WTC11 (cell line): Measurements from ENCODE around the gene UGGT1.

ENCODE experiments used
- ATF6 ChIP-seq: sonication (generic); formaldehyde crosslinking; IDR thresholded peaks from 2 replicates; pipeline ENCODE4 v1.8.1; 2023; ENCODE audit warnings: mild to moderate bottlenecking, missing genetic modification reagents
- CTCF ChIP-seq: fragments of 200-600 bp; IDR thresholded peaks from 2 replicates; pipeline ENCODE4 v1.8.0; 2022; ENCODE audit warnings: antibody characterized with exemption
- ERG ChIP-seq: fragments of 250-450 bp; sonication (Bioruptor Pico); IDR thresholded peaks from 2 replicates; pipeline ENCODE4 v1.8.0; 2021; ENCODE audit warnings: mild to moderate bottlenecking
- KAT7 ChIP-seq: sonication (generic); formaldehyde crosslinking; IDR thresholded peaks from 2 replicates; pipeline ENCODE4 v1.8.1; 2023; ENCODE audit warnings: missing genetic modification reagents, mild to moderate bottlenecking, borderline replicate concordance
- MAX ChIP-seq: sonication (generic); formaldehyde crosslinking; IDR thresholded peaks from 2 replicates; pipeline ENCODE4 v1.8.0; 2022; ENCODE audit warnings: mild to moderate bottlenecking, missing genetic modification reagents
- RORB ChIP-seq: fragments of 250-450 bp; sonication (Bioruptor Pico); IDR thresholded peaks from 2 replicates; pipeline ENCODE4 v1.9.0; 2021; ENCODE audit warnings: mild to moderate bottlenecking
- TCF7 ChIP-seq: sonication (generic); formaldehyde crosslinking; IDR thresholded peaks from 2 replicates; pipeline ENCODE4 v1.8.0; 2022; ENCODE audit warnings: mild to moderate bottlenecking, low read depth, missing genetic modification reagents, moderate library complexity
- ZNF121 ChIP-seq: sonication (generic); formaldehyde crosslinking; IDR thresholded peaks from 2 replicates; pipeline ENCODE4 v1.8.0; 2023; ENCODE audit warnings: missing genetic modification reagents

- TF ChIP-seq KAT7 (CRISPR knock-in tag), result no peak
- no peak for TF ChIP-seq CTCF
- TF ChIP-seq ATF6 (CRISPR knock-in tag), result no peak
- TF ChIP-seq MAX, result no peak
- no peak for TF ChIP-seq ZNF121 (CRISPR knock-in tag)
- TF ChIP-seq ERG (CRISPR knock-in tag), result no peak
- no peak for TF ChIP-seq TCF7
- no peak for TF ChIP-seq RORB (CRISPR knock-in tag)
These were observed 137.9 kb downstream of the UGGT1 start for GRCh38 chr2:128228894-128229293.
